Measurements from ENCODE around the gene MUC3A.

Gene MUC3A

DNA sequence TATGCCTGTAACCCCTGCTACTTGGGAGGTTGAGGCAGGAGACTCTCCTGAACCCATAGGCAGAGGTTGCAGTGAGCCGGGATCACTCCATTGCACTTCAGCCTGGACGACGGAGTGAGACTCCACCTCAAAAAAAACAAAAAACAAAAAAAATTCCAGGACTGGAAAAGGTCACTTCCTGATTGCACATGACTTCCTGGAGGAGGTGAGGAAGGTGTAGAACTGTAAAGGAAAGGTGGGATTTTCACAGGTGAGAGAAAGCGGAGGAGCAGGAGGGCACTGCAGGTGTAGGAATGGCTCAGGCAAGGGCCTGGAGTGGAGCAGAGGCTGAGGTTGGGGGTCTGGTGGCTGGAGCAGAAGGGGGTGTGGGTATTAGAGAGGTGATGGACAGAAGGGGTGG lies 3.2 kb upstream of the MUC3A start:
- DNase-seq, result no peak

DNA sequence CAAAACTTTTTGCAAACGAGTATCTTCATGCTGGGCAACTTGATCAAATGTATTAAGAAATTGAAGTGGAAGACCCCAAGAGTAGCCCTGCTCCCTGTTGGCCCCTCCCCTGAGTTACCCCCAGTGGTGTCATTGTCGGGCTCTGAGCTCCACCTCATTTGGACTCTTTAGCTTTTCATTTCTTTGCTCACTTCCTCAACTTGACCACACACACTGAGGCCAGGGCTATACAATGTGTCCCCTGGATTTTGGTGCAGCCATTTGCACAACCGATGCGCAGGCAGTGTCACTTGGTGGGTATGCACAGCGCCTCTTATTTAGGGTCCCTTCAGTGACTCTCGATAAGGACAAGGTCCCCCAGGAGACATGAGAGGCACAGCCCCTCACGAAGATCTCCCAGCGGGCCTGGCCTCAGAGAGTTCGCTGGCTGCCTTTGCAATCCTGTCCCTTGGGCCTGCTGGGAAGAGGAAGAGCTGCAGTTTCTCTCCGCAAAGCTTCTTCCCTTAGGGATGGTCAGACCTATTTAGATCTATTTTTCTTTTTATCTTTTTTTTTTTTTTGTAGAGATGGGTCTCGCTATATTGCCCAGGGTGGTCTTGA lies 2.5 kb upstream of the MUC3A start:
- no peak for DNase-seq

DNA sequence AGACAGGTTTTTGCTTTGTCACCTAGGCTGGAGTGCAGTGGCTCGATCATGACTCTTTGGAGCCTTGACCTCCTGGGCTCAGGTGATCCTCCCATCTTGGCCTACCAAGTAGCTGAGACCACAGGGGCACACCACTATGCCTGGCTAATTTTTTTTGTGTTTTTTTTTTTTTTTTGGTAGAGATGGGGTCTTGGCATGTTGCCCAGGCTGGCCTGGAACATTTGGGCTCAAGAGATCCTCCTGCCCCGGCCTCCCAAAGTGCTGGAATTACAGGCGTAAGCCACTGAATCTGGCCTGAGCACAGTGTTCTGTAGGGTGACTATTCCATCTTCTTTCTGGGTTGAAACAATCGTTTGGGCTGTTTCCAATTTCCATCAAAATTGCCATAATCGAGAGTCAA lies 1.5 kb upstream of the MUC3A start:
- no peak for DNase-seq

DNA sequence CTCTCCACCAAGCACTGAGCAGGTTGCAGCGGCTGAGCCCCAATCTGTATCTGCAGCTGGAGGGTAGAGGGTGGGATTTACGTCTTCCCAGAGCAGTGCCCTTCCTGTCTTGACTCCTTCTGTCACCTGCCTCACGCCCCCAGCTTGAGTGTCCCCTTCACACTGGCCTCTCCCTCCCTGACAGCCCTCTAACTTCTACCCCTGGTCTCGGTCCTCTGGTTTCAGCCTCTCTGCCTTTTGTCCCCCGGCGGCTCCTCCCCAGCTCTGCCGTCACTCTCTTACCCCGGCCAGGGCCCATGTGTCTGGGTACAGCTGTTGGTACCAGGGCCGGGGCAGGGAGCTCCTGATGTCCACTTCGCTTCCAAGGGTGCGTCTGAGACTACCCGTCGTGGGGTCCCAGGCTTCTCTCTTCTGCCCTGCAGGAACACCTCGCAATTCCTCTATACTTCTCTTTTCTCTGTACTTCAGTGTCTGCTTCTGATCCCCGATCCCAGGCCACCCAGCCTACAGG lies 654 bp downstream of the MUC3A start:
- DNase-seq, result no peak

DNA sequence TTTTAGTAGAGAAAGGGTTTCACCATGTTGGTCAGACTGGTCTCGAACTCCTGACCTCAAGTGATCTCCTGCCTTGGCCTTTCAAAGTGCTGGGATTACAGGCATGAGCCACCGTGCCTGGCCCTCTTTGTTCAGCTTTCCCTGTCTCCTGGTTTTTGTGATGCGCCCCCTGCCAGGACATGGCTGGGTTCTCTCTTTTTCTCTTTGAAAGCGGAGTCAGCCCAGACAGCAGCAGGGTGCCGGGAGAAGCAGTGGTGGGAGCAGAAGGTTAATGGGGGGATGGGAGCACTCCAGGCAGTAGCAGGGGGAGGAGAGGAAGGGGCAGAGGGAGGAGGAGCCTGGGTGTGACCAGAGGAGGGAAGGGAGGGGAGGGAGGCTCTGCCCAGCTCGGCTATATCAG lies 1.8 kb downstream of the MUC3A start:
- no peak for DNase-seq

DNA sequence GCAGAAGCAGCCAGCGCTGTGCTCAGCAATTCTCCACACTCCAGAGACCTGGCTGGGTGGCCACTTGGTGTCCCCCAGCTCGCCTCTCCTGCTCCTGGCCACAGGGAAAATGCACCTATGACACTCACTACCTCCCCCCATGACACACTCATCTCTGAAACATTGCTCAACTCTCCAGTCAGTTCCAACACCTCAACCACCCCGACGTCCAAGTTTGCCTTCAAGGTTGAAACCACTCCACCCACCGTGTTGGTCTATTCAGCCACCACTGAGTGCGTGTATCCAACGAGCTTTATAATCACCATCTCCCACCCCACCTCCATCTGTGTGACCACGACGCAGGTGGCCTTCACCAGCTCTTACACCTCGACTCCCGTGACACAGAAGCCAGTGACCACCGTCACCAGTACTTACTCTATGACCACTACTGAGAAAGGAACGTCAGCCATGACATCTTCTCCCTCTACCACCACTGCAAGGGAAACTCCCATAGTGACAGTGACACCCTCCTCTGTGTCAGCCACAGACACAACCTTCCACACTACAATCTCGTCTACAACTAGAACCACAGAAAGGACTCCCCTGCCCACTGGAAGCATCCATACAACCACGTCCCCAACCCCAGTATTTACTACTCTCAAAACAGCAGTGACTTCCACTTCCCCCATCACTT lies 2.7 kb downstream of the MUC3A start:
- no peak for DNase-seq

DNA sequence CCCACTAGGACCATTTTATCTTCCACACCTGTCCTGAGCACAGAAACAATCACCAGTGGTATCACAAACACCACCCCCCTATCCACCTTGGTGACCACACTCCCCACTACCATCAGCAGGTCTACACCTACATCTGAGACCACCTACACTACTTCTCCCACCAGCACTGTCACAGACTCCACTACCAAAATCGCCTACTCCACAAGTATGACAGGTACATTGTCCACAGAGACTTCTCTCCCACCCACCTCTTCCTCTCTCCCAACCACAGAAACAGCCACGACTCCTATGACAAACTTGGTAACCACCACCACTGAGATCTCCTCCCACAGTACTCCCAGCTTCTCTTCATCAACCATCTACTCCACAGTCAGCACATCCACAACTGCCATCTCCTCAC lies 3.3 kb downstream of the MUC3A start:
- no peak for DNase-seq

DNA sequence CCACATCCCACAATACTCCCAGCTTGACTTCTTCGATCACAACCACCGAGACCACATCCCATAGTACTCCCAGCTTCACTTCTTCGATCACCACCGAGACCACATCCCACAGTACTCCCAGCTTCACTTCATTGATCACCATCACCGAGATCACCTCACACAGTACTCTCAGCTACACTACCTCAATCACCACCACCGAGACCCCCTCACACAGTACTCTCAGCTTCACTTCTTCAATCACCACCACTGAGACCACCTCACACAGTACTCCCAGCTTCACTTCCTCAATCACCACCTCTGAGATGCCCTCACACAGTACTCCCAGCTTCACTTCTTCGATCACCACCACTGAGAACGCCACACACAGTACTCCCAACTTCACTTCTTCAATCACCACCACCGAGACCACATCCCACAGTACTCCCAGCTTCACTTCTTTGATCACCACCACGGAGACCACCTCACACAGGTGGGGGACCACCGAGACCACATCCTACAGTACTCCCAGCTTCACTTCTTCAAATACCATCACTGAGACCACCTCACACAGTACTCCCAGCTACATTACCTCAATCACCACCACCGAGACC lies 8.6 kb downstream of the MUC3A start:
- no peak for DNase-seq

DNA sequence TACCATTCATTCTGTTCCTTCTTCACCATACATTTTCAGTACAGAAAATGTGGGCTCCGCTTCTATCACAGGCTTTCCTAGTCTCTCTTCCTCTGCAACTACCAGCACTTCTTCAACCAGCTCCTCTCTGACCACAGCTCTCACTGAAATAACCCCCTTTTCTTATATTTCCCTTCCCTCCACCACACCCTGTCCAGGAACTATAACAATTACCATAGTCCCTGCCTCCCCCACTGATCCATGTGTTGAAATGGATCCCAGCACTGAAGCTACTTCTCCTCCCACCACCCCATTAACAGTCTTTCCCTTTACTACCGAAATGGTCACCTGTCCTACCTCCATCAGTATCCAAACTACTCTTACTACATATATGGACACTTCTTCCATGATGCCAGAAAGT lies 10.6 kb downstream of the MUC3A start:
- no peak for DNase-seq

DNA sequence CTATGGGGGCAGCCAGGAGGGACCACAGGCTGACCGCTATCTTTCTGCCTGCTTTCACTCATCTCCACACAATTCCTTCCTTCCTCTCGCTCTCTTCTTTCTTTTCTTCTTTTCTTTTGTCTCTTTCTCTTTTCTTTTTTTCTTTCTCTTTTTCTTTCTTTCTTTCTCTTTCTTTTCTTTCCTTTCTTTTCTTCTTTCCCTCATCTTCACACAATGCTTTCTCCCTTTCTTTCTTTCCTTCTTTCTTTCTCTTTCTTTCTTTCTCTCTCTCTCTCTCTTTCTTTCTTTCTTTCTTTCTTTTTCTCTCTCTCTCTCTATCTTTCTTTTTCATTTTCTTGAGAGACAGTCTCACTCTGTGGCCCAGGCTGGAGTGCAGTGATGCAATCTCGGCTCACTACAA lies 13.2 kb downstream of the MUC3A start:
- no peak for DNase-seq

DNA sequence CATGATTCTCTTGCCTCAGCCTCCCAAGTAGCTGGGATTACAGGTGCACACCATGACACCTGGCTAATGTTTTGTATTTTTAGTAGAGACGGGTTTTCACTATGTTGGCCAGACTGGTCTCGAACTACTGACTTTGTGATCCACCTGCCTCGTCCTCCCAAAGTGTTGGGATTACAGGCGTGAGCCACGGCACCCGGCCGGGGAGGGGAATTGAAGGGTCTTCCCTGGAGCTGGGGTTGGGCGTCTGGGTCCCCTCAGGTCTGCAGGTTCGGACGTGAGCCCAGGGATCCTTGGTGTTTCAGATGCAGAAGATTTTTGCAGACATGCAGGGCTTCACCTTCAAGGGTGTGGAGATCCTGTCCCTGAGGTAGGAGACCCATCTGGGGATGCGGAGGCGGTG lies 14.1 kb downstream of the MUC3A start:
- no peak for DNase-seq

DNA sequence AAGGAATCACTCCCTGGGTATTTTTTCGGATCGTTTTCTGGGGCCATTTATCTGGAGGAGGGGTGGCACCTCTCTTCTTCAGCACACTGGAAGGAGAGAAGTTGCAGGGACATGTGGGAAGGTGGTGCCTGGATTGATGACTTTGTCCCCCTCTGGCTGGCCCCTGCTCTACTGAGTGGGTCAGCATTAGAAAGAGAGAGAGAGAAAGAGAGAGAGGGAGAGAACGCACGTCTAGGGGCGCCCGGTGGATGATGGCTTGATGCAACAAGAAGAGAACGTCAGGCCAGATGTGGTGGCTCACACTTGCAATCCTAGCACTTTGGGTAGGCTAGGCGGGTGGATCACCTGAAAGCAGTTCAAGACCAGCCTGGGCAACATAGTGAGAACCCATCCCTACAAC lies 14.5 kb downstream of the MUC3A start:
- DNase-seq, result no peak

DNA sequence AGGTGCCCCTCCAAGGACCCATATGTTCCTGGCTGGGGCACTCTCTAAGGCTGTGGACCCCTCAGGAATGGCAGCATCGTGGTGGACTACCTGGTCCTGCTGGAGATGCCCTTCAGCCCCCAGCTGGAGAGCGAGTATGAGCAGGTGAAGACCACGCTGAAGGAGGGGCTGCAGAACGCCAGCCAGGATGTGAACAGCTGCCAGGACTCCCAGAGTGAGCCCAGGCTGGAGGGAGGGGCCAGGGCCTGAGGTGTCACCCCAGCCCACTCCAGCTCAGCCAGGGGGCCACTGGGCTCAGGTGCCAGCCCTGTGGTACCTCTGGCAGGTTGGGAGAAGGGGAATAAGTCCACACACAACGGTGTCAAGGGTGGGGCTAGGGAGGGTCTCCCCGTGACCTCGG lies 15.3 kb downstream of the MUC3A start:
- DNase-seq, result no peak

DNA sequence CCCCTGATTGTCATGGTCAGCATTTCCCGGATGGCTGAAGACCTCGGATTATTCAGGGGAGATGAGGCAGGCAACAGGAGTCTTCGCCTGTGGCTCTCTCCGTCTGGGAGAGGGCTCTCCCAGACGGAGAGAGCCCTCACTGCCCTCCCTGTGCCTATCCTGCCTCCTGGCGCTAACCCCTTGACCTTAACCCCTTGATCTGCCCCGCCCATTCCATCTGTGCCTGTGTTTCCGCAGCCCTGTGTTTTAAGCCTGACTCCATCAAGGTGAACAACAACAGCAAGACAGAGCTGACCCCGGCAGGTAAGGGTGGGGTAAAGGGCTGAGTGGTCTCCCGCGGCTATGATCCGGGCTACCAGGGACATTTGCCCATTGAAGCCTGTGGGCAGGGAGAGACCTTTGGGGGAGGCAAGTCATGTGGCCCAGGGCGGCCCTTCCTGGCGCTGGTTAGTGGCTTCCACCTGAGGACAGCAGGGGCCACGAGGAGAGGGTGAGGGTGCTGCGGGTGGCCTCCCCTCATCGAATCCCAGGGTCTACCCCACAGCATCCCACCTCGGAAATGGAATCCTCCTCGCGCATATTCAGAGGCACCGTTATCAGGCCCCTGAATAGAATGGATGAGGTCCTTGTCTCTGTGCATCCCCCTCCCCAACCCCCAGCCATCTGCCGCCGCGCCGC lies 15.8 kb downstream of the MUC3A start:
- DNase-seq, result no peak

DNA sequence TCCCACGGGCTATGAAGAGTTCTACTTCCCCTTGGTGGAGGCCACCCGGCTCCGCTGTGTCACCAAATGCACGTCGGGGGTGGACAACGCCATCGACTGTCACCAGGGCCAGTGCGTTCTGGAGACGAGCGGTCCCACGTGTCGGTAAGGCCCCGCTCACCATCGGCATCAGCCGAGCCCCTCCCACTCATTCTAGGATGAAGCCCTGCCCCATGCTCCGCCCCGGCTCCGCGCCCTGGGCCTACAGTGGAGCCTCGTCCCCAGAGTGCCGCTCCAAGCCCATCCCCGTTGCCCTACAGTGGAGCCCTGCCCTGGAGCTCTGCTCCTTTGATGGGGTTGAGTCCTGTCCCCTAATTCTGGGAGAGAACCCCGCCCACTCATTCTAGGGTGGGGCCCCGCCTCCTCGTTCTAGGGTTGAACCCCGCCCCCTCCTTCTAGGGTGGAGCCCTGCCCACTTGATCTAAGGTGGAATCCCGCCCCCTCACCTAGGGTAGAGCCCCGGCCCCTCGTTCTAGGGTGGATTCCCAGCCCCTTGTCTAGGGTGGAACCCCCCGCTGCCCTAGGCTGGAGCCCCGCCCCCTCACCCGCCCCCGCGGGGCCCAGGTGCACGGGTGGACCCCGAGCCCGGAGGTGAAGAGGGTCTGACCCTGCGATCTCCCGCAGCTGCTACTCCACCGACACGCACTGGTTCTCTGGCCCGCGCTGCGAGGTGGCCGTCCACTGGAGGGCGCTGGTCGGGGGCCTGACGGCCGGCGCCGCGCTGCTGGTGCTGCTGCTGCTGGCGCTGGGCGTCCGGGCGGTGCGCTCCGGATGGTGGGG lies 16.6 kb downstream of the MUC3A start:
- DNase-seq, result no peak

DNA sequence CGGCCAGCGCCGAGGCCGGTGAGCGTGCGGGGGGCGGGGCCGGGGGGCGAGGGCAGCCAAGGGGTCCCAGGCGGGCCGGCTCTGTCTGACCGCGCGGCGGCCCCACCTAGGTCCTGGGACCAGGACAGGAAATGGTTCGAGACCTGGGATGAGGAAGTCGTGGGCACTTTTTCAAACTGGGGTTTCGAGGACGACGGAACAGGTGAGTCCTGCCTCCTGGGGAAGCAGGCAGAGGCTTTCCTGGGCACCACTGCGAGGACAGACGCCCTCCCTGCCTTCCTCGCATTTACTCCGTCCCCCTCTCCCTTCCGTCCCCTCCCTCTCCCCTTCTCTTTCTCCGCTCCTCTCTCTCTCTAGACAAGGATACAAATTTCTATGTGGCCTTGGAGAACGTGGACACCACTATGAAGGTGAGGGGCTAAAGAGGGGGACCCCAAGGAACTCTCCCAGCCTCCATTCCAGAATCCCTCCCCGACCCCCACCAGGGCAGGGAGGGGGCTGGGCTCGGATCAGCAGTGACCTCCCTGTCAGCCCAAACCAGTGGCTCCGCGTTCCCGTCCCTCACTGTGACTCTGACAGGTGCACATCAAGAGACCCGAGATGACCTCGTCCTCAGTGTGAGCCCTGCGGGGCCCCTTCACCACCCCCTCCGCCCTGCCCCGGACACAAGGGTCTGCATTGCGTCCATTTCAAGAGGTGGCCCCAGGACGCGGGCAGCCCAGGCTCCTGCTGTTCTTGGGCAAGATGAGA lies 17.4 kb downstream of the MUC3A start:
- DNase-seq, result no peak

DNA sequence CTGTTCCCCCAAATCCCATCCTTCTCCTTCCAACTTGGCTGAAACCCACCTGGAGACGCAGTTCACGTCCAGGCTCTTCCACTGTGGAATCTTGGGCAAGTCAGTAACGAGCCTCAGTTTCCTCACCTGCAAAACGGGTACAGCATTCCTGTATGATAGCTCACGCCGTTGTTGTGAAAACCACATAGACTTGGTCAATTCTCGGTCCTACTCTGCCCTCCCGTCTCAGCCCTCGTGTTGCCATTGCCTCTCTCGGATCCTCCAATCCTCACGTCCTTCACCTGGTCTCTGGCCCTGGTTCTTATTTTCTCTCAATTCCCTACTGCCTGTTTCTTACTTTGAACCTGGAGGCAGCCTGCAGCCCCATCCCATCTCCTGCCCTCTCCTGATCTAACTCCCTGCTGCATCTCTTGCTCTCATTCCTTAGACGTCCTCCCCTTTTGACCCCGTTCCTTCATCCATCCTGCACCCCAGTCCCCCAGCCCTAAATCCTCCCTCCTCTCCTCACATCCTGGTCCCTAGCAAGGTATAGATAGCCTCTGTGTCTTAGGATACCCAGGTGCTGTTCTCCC lies 18.0 kb downstream of the MUC3A start:
- DNase-seq, result no peak

DNA sequence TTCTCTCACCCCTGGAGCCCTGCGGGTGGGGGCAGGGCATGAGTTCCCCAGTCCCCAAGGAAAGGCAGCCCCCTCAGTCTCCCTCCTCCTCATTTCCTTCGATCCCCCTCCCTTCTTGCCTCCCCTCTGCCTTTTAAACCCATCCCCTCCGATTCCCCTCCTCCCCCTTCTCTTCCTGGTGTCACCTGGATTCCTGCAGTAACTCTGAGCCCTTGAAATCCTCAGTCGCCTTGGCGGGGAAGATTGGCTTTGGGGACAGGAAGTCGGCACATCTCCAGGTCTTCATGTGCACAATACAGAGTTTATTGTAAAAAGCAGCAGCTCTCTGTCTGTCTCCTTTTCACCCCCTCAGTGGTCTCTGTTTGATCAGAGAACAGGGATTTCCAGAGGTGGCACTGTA lies 18.7 kb downstream of the MUC3A start:
- DNase-seq, result no peak

DNA sequence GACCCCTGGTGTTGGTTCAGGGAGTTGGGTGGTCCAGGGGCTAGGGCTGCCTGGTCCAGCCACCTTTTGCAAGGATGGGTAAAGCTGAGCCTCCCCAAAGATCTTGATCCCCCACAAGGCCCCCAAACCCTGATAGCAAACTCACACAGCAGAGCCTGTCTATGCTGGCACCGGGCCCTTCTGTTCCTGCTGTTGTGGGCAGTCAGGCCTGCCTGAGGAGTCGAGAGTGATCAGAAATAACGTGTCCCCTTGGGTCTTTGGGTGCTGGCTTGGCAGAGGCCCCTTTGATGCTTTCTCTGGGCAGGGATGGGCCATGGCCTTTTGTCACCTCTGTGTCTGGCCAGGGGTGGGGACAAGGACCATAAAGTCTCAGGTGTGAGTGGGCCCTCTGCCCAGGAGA lies 19.3 kb downstream of the MUC3A start:
- DNase-seq, result no peak

DNA sequence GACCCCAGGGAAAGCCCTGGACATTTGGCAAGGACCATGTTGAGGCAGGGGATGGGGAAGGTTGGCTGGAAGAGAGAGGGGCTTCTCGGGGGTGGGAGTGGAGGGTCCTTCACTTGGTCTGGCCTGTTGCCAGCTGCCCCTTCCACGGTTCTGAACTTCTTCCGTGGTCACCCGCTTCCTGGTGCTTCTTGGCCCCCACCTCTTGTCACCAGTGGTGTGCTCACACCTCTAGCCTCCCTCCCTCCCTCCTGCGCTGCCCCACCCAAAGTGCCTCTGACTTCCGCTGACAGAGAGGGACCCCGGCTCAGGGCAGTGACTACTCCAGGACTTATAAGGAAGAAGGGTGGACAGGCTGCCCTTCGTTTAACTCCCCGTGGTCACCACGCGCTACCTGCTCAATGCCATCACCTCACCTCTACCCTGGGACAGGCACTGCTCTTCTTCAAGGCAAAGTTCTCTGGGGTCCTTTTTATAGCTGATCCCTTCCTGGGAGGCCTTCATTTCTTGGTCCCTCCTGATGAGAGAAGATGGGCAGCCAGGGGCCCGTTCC lies 19.8 kb downstream of the MUC3A start, which contains the start of gene MUC12:
Gene MUC12, plus strand, starts transcription at position 500 of the 550 bp plus-strand sequence. CDS start 58 bp downstream, outside the sequence.
- DNase-seq, result no peak
